Measurements from ENCODE around the gene CRACR2A. TPM values are rescaled to one million over a fixed set of nuclear protein-coding genes. Genes with fewer than 3 reads are reported as not detected.

The CRACR2A gene
- total RNA-seq, 1 experiment from 2014 or later: not detected

- H3K4me2 ChIP-seq (ENCODE audit: low read length): no peak overlapping the region
- ATAC-seq (no peak), DNase-seq (no peak)
- peaks cover 15% of the 10 kb centered on the region; the same call in 1 of the 2 replicates for H3K27me3 ChIP-seq (ENCODE audit: low read length)
- H3K36me3 ChIP-seq (ENCODE audit: low read depth, low read length): no peaks in the 10 kb centered on the region
- TF ChIP-seq CTCF (conservative IDR thresholded peaks at IDR 0.05; ENCODE audit: low read depth, low read length) (no peak), EZH2 (IDR thresholded peaks at IDR 0.05; ENCODE audit: low read length, unreplicated experiment) (no peak), EZH2phosphoT487 (IDR thresholded peaks at IDR 0.05; ENCODE audit: borderline replicate concordance, low read length) (no peak)
- H3K4me3 ChIP-seq (ENCODE audit: low read length): no peak overlapping the region
- H3K4me1 ChIP-seq (ENCODE audit: insufficient read depth, low read length): no peaks in the 10 kb centered on the region
- no TSS peak for BruUV-seq (replicated peaks)
- CTCF ChIA-PET: no interaction called here
- intact Hi-C loops (cut with micrococcal nuclease): no loop called here
- H4K20me1 ChIP-seq (ENCODE audit: low read length): no peaks in the 10 kb centered on the region
- no peaks in the 10 kb centered on the region for H3K9me2 ChIP-seq (replicated peaks; ENCODE audit: low read length)
- POLR2A ChIA-PET (ENCODE audit: unreplicated experiment): no interaction called here
- no peaks in the 10 kb centered on the region for H3F3A ChIP-seq (ENCODE audit: low read length, unreplicated experiment)
- no peak overlapping the region for H3K9ac ChIP-seq (ENCODE audit: low read length)
- no peaks in the 10 kb centered on the region for H3K9me3 ChIP-seq (ENCODE audit: low read length)
- H3K27ac ChIP-seq (ENCODE audit: low read length): no peak overlapping the region
- H2AFZ ChIP-seq (ENCODE audit: low read length): no peak overlapping the region
- H3K79me2 ChIP-seq (ENCODE audit: low read length): no peaks in the 10 kb centered on the region
Measured at GRCh38 chr12:3592856-3593625, 159.9 kb downstream of the CRACR2A start.

GRCh38 chr12:3589745-3590144 lies 163.2 kb downstream of the CRACR2A start:
- H4K20me1 ChIP-seq (ENCODE audit: low read length): no peaks in the 10 kb centered on the region
- no peaks in the 10 kb centered on the region for H3F3A ChIP-seq (ENCODE audit: low read length, unreplicated experiment)
- no peak overlapping the region for H3K4me3 ChIP-seq (ENCODE audit: low read length)
- no peaks in the 10 kb centered on the region for H3K79me2 ChIP-seq (ENCODE audit: low read length)
- TF ChIP-seq CTCF (conservative IDR thresholded peaks at IDR 0.05; ENCODE audit: low read depth, low read length) (no peak), EZH2phosphoT487 (IDR thresholded peaks at IDR 0.05; ENCODE audit: borderline replicate concordance, low read length) (no peak), EZH2 (IDR thresholded peaks at IDR 0.05; ENCODE audit: low read length, unreplicated experiment) (no peak)
- no TSS peak for BruUV-seq (replicated peaks)
- H3K9ac ChIP-seq (ENCODE audit: low read length): no peak overlapping the region
- intact Hi-C loops (cut with micrococcal nuclease): no loop called here
- H3K36me3 ChIP-seq (ENCODE audit: low read depth, low read length): no peaks in the 10 kb centered on the region
- no peaks in the 10 kb centered on the region for H3K4me1 ChIP-seq (ENCODE audit: insufficient read depth, low read length)
- no peaks in the 10 kb centered on the region for H3K9me3 ChIP-seq (ENCODE audit: low read length)
- CTCF ChIA-PET: no interaction called here
- H3K27ac ChIP-seq (ENCODE audit: low read length): no peak overlapping the region
- POLR2A ChIA-PET (ENCODE audit: unreplicated experiment): no interaction called here
- no peaks in the 10 kb centered on the region for H3K9me2 ChIP-seq (replicated peaks; ENCODE audit: low read length)
- H2AFZ ChIP-seq (ENCODE audit: low read length): no peak overlapping the region
- ATAC-seq: no peak
- H3K4me2 ChIP-seq (ENCODE audit: low read length): no peak overlapping the region
- peaks cover 15% of the 10 kb centered on the region; the same call in 1 of the 2 replicates for H3K27me3 ChIP-seq (ENCODE audit: low read length)
- DNase-seq: no peak

- intact Hi-C loops (cut with micrococcal nuclease): no loop called here
- H3K9me2 ChIP-seq (replicated peaks; ENCODE audit: low read length): no peaks in the 10 kb centered on the region
- H3K79me2 ChIP-seq (ENCODE audit: low read length): no peaks in the 10 kb centered on the region
- no peak overlapping the region for H2AFZ ChIP-seq (ENCODE audit: low read length)
- ATAC-seq: no peak
- H3K4me1 ChIP-seq (ENCODE audit: insufficient read depth, low read length): no peaks in the 10 kb centered on the region
- H3F3A ChIP-seq (ENCODE audit: low read length, unreplicated experiment): no peaks in the 10 kb centered on the region
- H3K27me3 ChIP-seq (ENCODE audit: low read length): peaks cover 15% of the 10 kb centered on the region; the same call in 1 of the 2 replicates
- POLR2A ChIA-PET (ENCODE audit: unreplicated experiment): no interaction called here
- no TSS peak for BruUV-seq (replicated peaks)
- no peak overlapping the region for H3K4me3 ChIP-seq (ENCODE audit: low read length)
- TF ChIP-seq CTCF (conservative IDR thresholded peaks at IDR 0.05; ENCODE audit: low read depth, low read length): no peak
- TF ChIP-seq EZH2phosphoT487 (IDR thresholded peaks at IDR 0.05; ENCODE audit: borderline replicate concordance, low read length): no peak
- no peak for TF ChIP-seq EZH2 (IDR thresholded peaks at IDR 0.05; ENCODE audit: low read length, unreplicated experiment)
- DNase-seq: no peak
- no peak overlapping the region for H3K9ac ChIP-seq (ENCODE audit: low read length)
- CTCF ChIA-PET: no interaction called here
- no peaks in the 10 kb centered on the region for H3K36me3 ChIP-seq (ENCODE audit: low read depth, low read length)
- no peaks in the 10 kb centered on the region for H4K20me1 ChIP-seq (ENCODE audit: low read length)
- H3K9me3 ChIP-seq (ENCODE audit: low read length): no peaks in the 10 kb centered on the region
- no peak overlapping the region for H3K4me2 ChIP-seq (ENCODE audit: low read length)
- no peak overlapping the region for H3K27ac ChIP-seq (ENCODE audit: low read length)
Measured at GRCh38 chr12:3587402-3588013, 165.4 kb downstream of the CRACR2A start.
